Measurements from ENCODE around the gene FOXB2. TPM values are rescaled to one million over a fixed set of nuclear protein-coding genes. Genes with fewer than 3 reads are reported as not detected.

FOXB2 gene
- total and polyA plus RNA-seq, 2 of the 8 experiments (the other 6 are each of a cell fraction or from before 2014, with no cell fraction given) = 0.15 to 0.22 TPM

GRCh38 chr9:77005216-77005615, 14.2 kb upstream of the FOXB2 start (continued):
- TF ChIP-seq ATF3 (IDR thresholded peaks at IDR 0.05; ENCODE audit: insufficient read depth, low read depth, low read length) (no peak), TEAD4 (IDR thresholded peaks at IDR 0.05; ENCODE audit: low read depth, low read length) (no peak), HDAC2 (IDR thresholded peaks at IDR 0.05; ENCODE audit: borderline replicate concordance in 1 of 2, low read depth in 2 of 2, low read length in 2 of 2) (no peak), SIX5 (IDR thresholded peaks at IDR 0.05; ENCODE audit: low read depth, low read length) (no peak)

All from H1 (cell line).